Jurkat, Clone E6-1 (cell line): ENCODE data around the gene MARCKS.

ENCODE experiments used
- DNase-seq: peaks from one replicate; pipeline ENCODE4 v3.0.0-alpha.2; 2011; ENCODE audit warnings: low read depth, low spot score
- H3K4me3 ChIP-seq: 2 replicates; pipeline ENCODE4 v1.5.1; 2011; ENCODE audit warnings: mild to moderate bottlenecking, low read length, control low read depth, moderate library complexity

Gene MARCKS

DNA sequence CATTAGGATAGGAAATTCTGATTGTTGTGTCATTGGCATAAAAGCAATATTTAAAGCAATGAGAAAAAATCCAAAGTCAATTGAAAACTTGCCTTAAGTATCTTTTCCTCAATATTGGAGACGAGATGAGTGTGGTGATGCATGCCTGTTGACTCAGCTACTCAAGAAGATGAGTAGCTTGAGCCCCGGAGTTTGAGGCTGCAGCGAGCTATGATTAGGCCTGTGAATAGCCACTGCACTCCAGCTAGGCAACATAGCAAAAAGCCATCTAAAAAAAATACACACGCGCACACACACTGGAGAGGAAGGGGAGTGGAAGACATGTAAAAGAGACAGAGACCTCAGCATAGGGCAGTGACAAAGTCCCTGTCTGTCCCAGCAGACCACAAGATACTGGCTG lies 9.7 kb upstream of the MARCKS start:
- no peak overlapping the region for H3K4me3 ChIP-seq
- DNase-seq: no peak

DNA sequence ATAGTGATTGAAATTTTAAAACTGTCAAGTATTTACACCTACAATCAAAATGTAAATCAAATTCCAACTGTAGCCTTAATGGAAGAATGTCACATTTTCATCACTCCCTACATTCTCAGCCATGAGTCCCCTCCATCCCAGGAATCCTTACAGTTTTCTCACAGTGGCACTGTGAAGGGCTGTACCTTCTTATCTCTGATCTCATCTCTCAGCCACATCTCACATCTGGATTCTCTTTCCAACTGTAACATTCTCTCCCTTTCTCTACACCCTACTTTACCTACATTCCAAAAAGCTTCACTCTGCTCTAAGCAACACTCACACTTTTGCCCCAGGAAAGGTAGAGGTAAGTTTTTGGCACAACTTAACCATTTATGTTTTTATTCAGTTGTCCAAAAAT lies 8.9 kb upstream of the MARCKS start:
- no peak overlapping the region for H3K4me3 ChIP-seq
- no peak for DNase-seq

DNA sequence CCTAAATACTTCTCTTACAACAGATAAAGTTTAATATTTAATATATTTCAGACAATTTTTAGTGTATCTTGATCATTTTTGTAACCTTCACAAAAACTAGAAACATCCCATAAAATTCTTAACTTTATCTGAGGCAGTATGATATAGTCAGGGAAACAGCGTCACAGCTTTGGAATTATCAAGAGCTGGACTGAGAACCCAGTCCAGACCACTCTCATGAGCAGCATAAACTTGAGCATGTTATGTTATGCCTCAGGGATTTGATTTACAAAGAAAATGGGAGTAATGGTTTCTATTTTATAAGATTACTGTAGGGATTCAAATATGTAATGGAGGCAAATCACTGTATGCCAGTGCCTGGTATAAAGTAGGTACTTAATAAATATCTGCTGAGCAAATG lies 8.3 kb upstream of the MARCKS start:
- no peak overlapping the region for H3K4me3 ChIP-seq
- no peak for DNase-seq

DNA sequence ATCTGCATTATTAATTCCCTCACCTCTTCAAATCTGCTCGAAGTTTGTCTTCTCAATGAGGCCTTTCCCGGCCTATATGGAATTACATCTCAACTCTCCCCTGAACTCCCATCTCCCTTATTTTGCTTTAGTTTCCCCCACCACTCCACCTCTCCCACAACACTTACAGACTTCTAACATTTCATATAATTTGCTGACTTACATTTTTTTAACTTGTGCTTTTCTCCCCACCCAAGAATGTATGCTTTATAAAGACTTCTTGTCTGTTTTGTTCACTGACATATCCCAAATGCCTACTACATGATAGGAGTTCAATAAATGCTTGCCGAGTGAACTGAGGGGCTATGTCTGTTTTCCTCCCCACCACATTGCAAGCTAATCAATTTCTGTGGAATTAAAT lies 3.9 kb upstream of the MARCKS start:
- no peak overlapping the region for H3K4me3 ChIP-seq
- DNase-seq: no peak

DNA sequence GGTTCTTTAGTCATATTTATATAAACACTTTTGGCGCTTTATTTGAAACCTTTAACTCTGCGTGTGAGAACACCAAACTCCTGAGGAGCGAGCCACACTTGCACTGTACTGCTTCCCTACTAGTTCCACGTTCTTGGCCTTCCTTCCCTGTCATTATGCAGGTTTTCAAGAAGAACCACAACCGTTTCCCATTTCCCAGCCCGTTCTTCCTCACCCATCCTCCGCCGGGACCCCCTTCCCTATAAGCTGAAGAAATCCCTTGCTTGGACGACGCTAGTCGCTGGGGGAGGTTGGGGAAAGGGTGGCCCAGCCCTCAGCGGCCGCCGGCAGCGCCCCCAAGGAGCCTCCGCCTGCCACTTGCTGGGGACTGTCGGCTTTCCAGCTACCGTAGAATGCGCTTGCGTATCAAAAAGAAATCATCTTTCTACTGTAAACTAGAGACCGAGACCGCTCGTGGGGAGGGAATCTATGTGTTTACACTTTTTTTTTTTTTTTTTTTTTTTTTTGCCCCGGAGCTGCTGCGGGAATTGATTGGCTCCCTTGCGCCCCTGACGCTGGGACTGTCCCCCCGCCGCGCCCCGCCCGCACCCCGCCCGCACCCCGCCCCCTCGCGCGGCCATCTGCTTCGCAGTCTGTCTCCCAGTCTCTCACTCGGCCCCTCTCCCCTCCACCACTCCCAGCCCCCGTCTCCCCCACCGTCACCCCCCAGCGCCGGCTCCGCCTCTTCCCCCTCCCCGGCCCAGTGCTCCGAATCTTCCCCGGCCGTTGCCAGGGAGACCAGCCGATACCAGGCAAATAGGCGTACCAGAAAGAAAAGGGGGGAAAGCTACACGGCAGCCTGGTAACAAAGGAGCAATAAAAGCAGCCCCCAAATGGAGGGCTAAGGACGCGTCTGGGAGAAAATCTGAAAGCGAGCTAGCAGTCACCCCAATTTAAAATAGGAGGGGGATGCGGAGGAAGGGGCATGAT lies 2.3 kb upstream of the MARCKS start:
- H3K4me3 ChIP-seq: peak overlapping the region; percentile 11
- no peak for DNase-seq

- DNase-seq: no peak
- H3K4me3 ChIP-seq: peak overlapping the region; percentile 10
Measured at GRCh38 chr6:113855500-113856374, 1.4 kb upstream of the MARCKS start.

DNA sequence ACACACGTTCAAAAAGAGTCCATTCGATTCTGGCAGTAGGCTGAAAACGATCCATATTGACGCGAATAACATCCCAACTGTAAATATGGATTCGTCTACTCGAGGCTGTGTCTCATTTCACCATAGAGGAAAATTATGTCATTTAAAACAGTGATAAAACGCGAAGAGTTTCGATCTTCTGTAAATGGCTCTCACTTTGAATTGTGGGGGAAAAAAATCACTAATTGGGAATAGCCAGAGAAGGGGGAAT lies 845 bp upstream of the MARCKS start:
- H3K4me3 ChIP-seq: peak overlapping the region; percentile 35
- no peak for DNase-seq

DNA sequence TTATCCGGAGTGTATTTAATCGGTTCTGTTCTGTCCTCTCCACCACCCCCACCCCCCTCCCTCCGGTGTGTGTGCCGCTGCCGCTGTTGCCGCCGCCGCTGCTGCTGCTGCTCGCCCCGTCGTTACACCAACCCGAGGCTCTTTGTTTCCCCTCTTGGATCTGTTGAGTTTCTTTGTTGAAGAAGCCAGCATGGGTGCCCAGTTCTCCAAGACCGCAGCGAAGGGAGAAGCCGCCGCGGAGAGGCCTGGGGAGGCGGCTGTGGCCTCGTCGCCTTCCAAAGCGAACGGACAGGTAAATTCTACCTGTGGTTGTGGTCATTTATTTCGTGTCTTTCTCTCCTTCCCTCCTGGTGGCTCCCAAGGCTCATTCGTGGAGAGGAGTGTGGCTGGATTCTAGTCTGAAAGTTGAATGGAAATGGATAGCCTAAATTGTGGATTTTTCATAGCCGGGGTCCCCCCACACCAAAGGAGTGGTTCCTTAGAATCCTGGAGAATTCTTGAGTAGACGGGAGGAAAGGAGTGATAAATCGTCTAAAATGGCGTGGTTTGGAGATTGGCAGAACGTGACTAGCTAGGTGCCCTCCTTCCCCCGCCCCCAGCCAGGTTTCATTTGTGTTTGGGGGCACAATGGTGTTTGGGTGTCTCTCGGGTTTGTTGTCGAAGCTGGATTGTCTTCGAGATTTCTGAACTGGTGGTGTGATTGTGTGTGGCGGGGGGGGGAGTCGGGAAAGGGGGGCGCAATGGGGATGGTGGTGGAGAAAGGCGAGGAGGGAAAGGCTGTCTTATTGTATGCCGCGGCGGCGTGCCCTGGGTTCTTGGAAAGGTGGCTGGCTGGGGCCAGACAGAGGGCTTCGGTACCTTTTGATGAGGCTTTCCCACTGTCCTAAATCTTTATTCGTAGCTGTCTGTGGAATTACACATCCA lies 673 bp downstream of the MARCKS start:
- H3K4me3 ChIP-seq: peak overlapping the region; percentile 35
- no peak for DNase-seq

- DNase-seq: peak; percentile 28
- H3K4me3 ChIP-seq: peak overlapping the region; percentile 35
Measured at GRCh38 chr6:113858480-113859348, 1.6 kb downstream of the MARCKS start.

GRCh38 chr6:113859349-113860180 lies 2.4 kb downstream of the MARCKS start:
- no peak for DNase-seq
- H3K4me3 ChIP-seq: peak overlapping the region; percentile 22; the same call in 1 of the 2 replicates

DNA sequence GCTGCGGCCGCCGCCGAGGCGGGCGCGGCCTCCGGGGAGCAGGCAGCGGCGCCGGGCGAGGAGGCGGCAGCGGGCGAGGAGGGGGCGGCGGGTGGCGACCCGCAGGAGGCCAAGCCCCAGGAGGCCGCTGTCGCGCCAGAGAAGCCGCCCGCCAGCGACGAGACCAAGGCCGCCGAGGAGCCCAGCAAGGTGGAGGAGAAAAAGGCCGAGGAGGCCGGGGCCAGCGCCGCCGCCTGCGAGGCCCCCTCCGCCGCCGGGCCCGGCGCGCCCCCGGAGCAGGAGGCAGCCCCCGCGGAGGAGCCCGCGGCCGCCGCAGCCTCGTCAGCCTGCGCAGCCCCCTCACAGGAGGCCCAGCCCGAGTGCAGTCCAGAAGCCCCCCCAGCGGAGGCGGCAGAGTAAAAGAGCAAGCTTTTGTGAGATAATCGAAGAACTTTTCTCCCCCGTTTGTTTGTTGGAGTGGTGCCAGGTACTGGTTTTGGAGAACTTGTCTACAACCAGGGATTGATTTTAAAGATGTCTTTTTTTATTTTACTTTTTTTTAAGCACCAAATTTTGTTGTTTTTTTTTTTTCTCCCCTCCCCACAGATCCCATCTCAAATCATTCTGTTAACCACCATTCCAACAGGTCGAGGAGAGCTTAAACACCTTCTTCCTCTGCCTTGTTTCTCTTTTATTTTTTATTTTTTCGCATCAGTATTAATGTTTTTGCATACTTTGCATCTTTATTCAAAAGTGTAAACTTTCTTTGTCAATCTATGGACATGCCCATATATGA lies 3.2 kb downstream of the MARCKS start:
- DNase-seq: no peak
- H3K4me3 ChIP-seq: no peak overlapping the region

GRCh38 chr6:113862112-113862511 lies 5.0 kb downstream of the MARCKS start:
- no peak overlapping the region for H3K4me3 ChIP-seq
- DNase-seq: no peak

- DNase-seq: no peak
- no peak overlapping the region for H3K4me3 ChIP-seq
Measured at GRCh38 chr6:113870917-113871316, 13.8 kb downstream of the MARCKS start.

DNA sequence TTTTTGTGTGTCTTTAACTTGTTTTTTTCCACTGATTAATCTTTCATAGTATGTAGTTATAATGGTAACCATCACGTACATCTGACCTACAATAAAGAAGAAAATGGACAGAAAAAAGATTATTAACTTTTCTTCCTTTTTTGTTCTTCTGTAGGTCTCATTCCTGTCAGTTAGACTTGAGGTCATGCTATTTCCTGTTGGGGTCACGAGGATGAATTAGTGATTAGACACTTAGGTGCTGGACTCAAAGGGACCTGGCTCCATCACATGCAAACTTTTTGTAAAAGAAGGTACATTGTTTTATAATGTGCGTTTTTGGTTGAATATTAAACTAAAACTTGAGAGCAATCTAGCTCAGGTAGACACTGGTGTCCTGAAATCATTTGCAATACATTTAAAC lies 14.8 kb downstream of the MARCKS start:
- H3K4me3 ChIP-seq: no peak overlapping the region
- DNase-seq: no peak

GRCh38 chr6:113873043-113873667 lies 16.0 kb downstream of the MARCKS start:
- no peak for DNase-seq
- no peak overlapping the region for H3K4me3 ChIP-seq

GRCh38 chr6:113875470-113875869 lies 18.3 kb downstream of the MARCKS start:
- H3K4me3 ChIP-seq: no peak overlapping the region
- DNase-seq: no peak
